ENCODE data around the gene RHOH. TPM values are rescaled to one million over a fixed set of nuclear protein-coding genes. Genes with fewer than 3 reads are reported as not detected.

RHOH gene
- polyA plus RNA-seq, 2 of the 4 experiments (the other 2 are of a cell fraction): 0.08 to 0.26 TPM

DNA sequence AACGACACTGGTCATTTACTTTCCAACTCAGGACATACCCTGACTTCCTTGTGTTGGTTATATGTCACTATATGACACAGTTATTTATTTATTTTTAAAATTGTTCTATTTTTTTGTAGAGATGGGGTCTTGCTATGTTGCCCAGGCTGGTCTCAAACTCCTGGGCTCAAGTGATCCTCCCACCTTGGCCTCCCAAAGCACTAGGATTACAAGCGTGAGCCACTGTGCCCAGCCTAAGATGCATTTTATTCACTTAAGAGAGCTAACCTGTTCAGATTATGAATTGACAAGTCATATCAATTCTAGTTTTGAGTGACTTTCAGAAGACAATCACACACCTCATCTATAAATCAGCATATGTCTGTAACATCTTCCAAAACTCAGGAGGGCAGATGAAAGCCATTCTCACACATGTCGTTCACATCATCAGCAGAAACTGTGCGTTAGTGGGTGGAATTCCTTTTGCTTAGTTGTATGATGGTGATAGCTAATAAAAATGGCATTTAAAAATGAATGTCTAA is 9.4 kb upstream of the RHOH start:
- Histone ChIP-seq H3K4me3 (no peak overlapping the region), H3K9me3 (no peaks in the 10 kb centered on the region), H3K4me2 (no peak overlapping the region), H3K27ac (no peak overlapping the region; a peak in 1 of 6 replicates), H3K4me1 (peaks cover 39% of the 10 kb centered on the region)
- DNase-seq (ENCODE audit: low read depth in 1 of 2, low spot score in 1 of 2): no peak
- ATAC-seq: no peak
- ChIA-PET POLR2A (no interaction called here), CTCF (interaction anchor here (0.6 kb wide), 1 partner anchor 293 kb away, joined by 4 read pairs; no protein-coding TSS in a partner anchor)
- WGBS (ENCODE audit: missing lambda C conversion rate): 96% methylated on average over 4 of the region's 4 CpGs
- no peak for FAIRE-seq
- TF ChIP-seq TP53 (CRISPR knock-in tag; IDR thresholded peaks at IDR 0.05) (no peak), FOSL2 (IDR thresholded peaks at IDR 0.05) (no peak), FOSL2 (CRISPR knock-in tag; IDR thresholded peaks at IDR 0.05) (no peak)
- TF ChIP-seq, protein P1, sequence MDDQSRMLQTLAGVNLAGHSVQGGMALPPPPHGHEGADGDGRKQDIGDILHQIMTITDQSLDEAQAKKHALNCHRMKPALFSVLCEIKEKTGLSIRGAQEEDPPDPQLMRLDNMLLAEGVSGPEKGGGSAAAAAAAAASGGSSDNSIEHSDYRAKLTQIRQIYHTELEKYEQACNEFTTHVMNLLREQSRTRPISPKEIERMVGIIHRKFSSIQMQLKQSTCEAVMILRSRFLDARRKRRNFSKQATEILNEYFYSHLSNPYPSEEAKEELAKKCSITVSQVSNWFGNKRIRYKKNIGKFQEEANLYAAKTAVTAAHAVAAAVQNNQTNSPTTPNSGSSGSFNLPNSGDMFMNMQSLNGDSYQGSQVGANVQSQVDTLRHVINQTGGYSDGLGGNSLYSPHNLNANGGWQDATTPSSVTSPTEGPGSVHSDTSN (IDR thresholded peaks at IDR 0.05): no peak

DNA sequence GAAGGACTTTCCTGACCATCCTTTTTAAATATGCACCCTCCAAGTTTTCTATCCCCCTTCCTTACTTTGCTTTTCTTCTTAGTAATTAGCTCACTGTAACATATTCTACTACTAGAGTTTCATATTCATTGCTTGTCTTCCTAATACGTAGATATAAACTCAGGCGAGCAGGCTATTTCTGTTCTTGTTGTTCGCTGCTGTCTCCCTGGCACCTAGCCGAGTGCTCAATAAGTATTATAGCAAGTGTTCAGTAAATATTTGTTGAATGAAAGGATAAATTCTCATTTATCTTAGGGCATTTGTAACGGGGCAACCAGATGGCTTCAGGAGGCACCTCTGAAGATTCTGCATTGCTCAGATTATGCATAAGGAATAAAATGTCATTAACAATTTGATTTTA is 6.8 kb upstream of the RHOH start:
- no peak overlapping the region for H3K4me3 ChIP-seq
- H3K9me3 ChIP-seq: no peaks in the 10 kb centered on the region
- WGBS (ENCODE audit: missing lambda C conversion rate): 10% methylated on average over 5 of the region's 5 CpGs
- CTCF ChIA-PET: interaction anchor here (0.8 to 1.6 kb wide), 3 partner anchors 27 to 120 kb away, joined by 3 to 4 read pairs (median 3); no protein-coding TSS in a partner anchor
- DNase-seq (ENCODE audit: low read depth in 1 of 2, low spot score in 1 of 2) (peak in 1 of 2 experiments; percentile 58), FAIRE-seq (no peak), ATAC-seq (peak in 1 of 2 experiments; percentile 30; a peak in 2 of 6 replicates)
- peak overlapping the region; percentile 82 to 86 for H3K27ac ChIP-seq
- POLR2A ChIA-PET: no interaction called here
- peak overlapping the region; percentile 75 for H3K4me2 ChIP-seq
- TF ChIP-seq TFCP2L1 (CRISPR knock-in tag; IDR thresholded peaks at IDR 0.05) (no peak), ZC3H11A (IDR thresholded peaks at IDR 0.05) (no peak), RFX5 (IDR thresholded peaks at IDR 0.05) (no peak), HEYL (CRISPR knock-in tag; IDR thresholded peaks at IDR 0.05) (no peak)
- H3K4me1 ChIP-seq: peaks cover 57% of the 10 kb centered on the region

DNA sequence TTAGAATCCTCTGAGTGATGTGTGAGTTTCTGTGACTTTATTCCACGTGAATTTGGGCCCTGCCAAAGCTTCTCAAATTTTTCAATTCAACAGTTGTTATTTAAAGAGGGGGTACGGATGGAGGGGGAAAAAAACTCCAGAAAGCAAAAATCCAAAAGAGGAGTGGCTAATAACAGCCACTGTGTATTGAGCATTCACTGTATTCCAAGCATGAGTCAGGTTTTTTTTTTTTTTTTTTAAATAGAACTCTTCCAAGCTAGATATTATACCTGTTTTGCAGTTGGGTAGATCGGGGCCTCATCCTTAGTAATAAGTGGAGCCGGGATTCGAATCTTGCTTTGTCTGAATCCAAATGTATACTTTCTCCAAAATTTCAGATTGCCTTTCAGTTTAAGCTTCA is 6.4 kb upstream of the RHOH start:
- ATAC-seq (peak; percentile 54 to 67; a peak in 5 of 6 replicates), FAIRE-seq (no peak)

More for the DNA sequence above, 6.4 kb upstream of the RHOH start:
- no peak for TF ChIP-seq EP300 (IDR thresholded peaks at IDR 0.05)
- TF ChIP-seq NPAS2 (CRISPR knock-in tag; IDR thresholded peaks at IDR 0.05; ENCODE audit: borderline replicate concordance): no peak
- TF ChIP-seq, protein P2, sequence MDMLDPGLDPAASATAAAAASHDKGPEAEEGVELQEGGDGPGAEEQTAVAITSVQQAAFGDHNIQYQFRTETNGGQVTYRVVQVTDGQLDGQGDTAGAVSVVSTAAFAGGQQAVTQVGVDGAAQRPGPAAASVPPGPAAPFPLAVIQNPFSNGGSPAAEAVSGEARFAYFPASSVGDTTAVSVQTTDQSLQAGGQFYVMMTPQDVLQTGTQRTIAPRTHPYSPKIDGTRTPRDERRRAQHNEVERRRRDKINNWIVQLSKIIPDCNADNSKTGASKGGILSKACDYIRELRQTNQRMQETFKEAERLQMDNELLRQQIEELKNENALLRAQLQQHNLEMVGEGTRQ (IDR thresholded peaks at IDR 0.05): no peak
- no peak for TF ChIP-seq MYC (IDR thresholded peaks at IDR 0.05; ENCODE audit: borderline replicate concordance, low read length)
- TF ChIP-seq JUNB (IDR thresholded peaks at IDR 0.05): no peak
- TF ChIP-seq, protein P3, sequence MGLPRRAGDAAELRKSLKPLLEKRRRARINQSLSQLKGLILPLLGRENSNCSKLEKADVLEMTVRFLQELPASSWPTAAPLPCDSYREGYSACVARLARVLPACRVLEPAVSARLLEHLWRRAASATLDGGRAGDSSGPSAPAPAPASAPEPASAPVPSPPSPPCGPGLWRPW (IDR thresholded peaks at IDR 0.05): no peak
- TF ChIP-seq, protein P4, sequence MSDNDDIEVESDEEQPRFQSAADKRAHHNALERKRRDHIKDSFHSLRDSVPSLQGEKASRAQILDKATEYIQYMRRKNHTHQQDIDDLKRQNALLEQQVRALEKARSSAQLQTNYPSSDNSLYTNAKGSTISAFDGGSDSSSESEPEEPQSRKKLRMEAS (IDR thresholded peaks at IDR 0.05): no peak
- TF ChIP-seq, protein P5, sequence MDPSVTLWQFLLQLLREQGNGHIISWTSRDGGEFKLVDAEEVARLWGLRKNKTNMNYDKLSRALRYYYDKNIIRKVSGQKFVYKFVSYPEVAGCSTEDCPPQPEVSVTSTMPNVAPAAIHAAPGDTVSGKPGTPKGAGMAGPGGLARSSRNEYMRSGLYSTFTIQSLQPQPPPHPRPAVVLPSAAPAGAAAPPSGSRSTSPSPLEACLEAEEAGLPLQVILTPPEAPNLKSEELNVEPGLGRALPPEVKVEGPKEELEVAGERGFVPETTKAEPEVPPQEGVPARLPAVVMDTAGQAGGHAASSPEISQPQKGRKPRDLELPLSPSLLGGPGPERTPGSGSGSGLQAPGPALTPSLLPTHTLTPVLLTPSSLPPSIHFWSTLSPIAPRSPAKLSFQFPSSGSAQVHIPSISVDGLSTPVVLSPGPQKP (IDR thresholded peaks at IDR 0.05; ENCODE audit: low read depth, low read length): no peak
- no peak for TF ChIP-seq HMGXB4 (CRISPR knock-in tag; IDR thresholded peaks at IDR 0.05; ENCODE audit: borderline replicate concordance)
- no peak for TF ChIP-seq TFCP2L1 (CRISPR knock-in tag; IDR thresholded peaks at IDR 0.05)
- TF ChIP-seq E2F6 (IDR thresholded peaks at IDR 0.05; ENCODE audit: borderline replicate concordance, low read depth): no peak
- no peak for TF ChIP-seq ZC3H11A (IDR thresholded peaks at IDR 0.05)
- TF ChIP-seq FOSB (CRISPR knock-in tag; IDR thresholded peaks at IDR 0.05): no peak
- TF ChIP-seq MAZ (IDR thresholded peaks at IDR 0.05; ENCODE audit: borderline replicate concordance, low read depth, low read length): no peak
- TF ChIP-seq CEBPB (IDR thresholded peaks at IDR 0.05): no peak
- no peak for TF ChIP-seq GATA3 (IDR thresholded peaks at IDR 0.05; ENCODE audit: borderline replicate concordance)
- TF ChIP-seq HOXB13 (CRISPR knock-in tag; IDR thresholded peaks at IDR 0.05; ENCODE audit: low read depth): no peak
- no peak for TF ChIP-seq TP53 (CRISPR knock-in tag; IDR thresholded peaks at IDR 0.05)
- TF ChIP-seq POLR2AphosphoS2 (conservative IDR thresholded peaks at IDR 0.05; ENCODE audit: low read length): no peak
- TF ChIP-seq HOXA7 (CRISPR knock-in tag; IDR thresholded peaks at IDR 0.05): no peak
- CTCF ChIA-PET: interaction anchor here (0.8 to 1.6 kb wide), 4 partner anchors 27 to 119 kb away, joined by 3 to 5 read pairs (median 4); no protein-coding TSS in a partner anchor
- DNase-seq (ENCODE audit: low read depth in 1 of 2, low spot score in 1 of 2): no peak
- Histone ChIP-seq H3K4me1 (peaks cover 57% of the 10 kb centered on the region), H3K4me3 (peak overlapping the region; percentile 11; the same call in 1 of the 3 replicates), H3K27ac (peak overlapping the region; percentile 82 to 86), H3K4me2 (peak overlapping the region; percentile 75), H3K9me3 (no peaks in the 10 kb centered on the region)
- POLR2A ChIA-PET: no interaction called here
- 19% methylated on average over 5 of the region's 5 CpGs for WGBS (ENCODE audit: missing lambda C conversion rate)

Measured in A549 (cell line).